NCI-H2107 treated with DMSO at 0.1 percent for 48 hours (cell line): ENCODE measurements around the gene SERPING1.
"Not testable (repeated sequence)": the region's sequence is repeated elsewhere in the genome, so short reads cannot be mapped to it uniquely, and the experiment has no call there.

Experiments used
- DNase-seq: peaks from one replicate; lab custom pipeline; 2025; ENCODE audit not compliant: unreplicated experiment; lab: John Stamatoyannopoulos, UW

Gene SERPING1

DNA sequence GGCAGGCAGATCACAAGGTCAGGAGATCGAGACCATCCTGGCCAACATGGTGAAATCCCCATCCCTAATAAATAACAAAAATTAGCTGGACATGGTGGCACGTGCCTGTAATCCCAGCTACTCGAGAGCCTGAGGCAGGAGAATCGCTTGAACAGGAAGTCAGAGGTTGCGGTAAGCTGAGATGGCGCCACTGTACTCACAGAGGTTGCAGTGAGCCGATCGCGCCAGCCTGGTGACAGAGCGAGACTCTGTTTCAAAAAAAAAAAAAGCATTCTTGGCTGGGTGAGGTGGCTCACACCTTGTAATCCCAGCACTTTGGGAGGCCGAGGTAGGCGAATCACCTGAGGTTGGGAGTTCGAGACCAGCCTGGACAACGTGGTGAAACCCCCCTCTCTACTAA lies 54.7 kb downstream of the SERPING1 start:
- DNase-seq, result not testable (repeated sequence)

DNA sequence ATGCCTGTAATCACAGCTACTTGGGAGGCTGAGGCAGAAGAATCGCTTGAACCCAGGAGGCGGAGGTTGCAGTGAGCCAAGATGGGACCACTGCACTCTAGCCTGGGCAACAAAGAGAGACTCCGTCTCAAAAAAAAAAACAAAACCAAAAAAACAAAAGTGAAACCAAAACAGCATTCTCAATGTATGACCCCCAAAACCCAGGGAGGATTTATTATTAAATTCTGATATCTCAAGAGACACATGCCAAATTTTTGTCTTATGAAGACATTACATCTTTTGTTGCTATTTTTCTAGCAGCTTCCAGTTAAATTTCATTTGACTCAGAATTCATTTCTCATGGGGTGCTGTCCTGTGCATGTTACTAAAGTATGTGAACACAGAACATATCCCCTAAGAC lies 55.2 kb downstream of the SERPING1 start:
- DNase-seq, result no peak

DNA sequence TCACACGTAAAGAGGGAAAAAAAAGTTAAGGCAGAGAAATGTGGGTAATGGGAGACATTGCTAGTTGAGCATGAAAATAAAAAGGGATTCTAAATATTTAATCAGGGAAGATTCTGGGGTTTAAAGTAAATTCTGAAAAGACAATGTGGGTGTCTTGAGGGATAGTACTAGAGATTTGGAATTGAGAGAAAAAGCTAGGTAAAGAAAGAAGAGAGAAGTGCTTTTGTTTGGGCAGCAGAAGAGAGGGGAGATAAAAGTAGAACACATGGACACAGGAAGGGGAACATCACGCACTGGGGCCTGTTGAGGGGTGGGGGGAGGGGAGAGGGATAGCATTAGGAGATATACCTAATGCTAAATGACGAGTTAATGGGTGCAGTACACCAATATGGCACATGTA lies 55.7 kb downstream of the SERPING1 start:
- no peak for DNase-seq

DNA sequence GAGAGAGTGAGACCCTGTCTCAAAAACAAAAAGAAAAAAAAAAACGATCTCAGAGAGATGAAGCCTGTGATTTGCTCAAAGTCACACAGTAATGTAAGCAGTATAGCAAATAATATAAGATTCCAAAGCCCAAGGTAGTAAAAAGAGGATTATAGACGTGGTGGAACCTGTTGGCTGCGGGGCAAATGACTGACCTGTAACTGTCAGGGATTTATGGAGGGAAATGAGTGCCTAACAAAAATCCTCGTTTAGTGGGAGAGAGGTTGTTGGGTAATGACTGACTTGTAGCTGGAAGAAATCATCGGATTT lies 59.4 kb downstream of the SERPING1 start:
- no peak for DNase-seq

DNA sequence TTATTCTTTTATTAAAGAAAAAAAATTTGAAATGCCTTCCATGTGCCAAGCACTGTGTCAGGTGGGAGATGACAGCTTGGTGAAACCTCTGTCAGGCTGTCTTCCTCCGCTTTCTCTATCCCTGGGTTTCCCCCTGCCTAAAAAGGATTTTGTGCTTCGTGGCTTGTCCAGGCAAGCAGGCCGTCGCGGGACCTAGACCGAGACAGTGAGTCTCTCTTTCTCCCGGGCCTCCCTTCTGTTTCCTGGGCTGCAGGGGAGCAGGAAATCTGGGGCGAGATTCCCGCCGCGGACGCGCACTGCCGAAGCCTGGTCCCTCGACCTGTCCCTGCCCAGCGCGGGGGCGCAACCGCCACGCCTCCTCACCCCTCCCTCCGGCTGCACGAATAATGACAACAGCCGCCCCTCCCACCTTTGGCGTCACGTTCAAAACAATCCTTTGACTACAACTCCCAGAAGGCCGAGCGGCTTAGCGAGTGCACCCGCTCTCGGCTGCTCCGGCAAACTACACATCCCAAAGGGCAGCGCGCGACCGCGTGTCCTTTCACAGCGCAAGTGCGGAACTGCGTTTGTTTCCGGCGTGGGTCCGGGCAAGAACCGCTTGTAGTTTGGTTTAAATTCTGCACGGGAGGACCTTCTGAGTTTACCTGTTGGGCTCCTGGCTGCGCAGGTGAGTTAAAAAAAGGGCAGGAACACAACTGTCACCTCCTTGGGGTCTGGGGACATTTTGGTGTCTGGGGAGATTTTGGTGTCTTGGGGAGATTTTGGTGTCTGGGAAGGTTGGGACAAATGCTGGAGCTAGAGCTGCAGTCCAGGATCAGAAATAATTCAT lies 59.9 kb downstream of the SERPING1 start, which contains the start of gene CLP1:
Gene CLP1 (plus strand): TSS at position 569 of the 829 bp plus-strand sequence. CDS start 1,715 bp downstream, outside the sequence.
- DNase-seq, result peak; percentile 92

DNA sequence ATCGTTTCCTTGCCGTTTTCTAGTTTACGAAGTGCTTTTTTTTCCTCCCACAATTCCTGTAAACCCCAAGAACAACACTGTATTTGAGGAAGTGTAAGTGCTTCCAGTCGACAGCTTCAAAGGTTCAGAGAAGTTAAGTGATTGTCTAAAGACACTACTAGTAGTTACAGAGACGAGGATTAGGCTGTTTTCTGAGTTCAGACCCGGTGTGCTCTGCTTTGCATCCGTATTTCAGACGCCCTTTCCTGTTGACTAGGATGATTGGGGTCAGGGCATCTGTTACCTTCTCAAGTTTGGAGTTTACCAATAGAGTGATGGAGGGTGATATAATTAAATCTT lies 60.5 kb downstream of the SERPING1 start:
- DNase-seq, result no peak

DNA sequence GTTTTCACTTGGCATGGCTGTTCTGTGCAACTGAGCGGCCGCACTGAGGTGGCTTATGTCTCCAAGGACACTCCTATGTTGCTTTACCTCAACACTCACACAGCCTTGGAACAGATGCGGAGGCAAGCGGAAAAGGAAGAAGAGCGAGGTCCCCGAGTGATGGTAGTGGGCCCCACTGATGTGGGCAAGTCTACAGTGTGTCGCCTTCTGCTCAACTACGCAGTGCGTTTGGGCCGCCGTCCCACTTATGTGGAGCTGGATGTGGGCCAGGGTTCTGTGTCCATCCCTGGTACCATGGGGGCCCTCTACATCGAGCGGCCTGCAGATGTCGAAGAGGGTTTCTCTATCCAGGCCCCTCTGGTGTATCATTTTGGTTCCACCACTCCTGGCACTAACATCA lies 62.2 kb downstream of the SERPING1 start:
- DNase-seq, result no peak

DNA sequence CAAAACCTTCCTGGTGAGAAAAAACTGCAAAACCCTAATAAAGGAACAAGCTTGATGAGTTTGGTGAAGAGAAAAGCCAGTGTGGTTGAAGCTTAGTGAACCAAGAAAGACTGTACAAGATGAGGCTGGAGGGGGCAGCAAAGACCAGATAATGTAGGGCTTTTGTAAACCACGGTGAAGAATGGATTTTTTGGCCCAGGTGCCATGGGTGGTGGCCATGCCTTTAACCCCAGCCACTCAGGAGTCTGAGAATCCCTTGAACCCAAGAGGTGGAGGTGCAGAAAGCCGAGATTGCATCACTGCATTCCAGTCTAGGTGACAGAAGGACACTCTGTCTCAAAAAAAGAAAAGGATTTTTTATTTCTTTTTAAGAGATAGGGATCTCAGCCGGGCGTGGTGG lies 65.4 kb downstream of the SERPING1 start:
- no peak for DNase-seq

DNA sequence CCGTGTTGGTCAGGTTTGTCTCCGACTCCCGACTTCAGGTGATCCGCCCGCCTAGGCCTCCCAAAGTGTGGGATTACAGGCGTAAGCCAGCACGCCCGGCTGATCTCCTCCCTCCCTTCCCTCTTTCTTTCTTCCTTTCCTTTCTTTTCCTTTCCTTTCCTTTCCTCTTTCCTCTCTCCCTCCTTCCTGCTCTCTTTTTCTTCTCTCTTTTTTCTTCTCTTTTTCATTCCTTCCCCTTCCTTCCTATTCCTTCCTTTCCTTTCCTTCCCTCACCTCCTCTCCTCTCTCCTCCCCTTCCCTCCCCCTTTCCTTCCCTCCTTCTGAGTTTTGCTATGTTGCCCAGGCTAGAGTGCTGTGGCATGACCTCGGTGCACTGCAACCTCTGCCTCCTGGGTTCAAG lies 66.5 kb downstream of the SERPING1 start:
- no peak for DNase-seq
